SH-SY5Y (cell line): Measurements from ENCODE around the gene GNAI2.

Experiments
- GATA2 ChIP-seq: IDR thresholded peaks from 2 replicates; pipeline ENCODE4 v1.6.1; 2011; ENCODE audit warnings: mild to moderate bottlenecking, low read depth, low read length
- GATA3 ChIP-seq: IDR thresholded peaks from 2 replicates; pipeline ENCODE4 v1.6.1; 2011; ENCODE audit warnings: low read depth, mild to moderate bottlenecking, low read length, moderate library complexity

- TF ChIP-seq GATA2 (no peak), GATA3 (no peak)
Measured at GRCh38 chr3:50304601-50305000, 68.6 kb downstream of the GNAI2 start.
